ENCODE results near the gene CWF19L1.

Gene CWF19L1

GRCh38 chr10:100216006-100216405 is 51.4 kb downstream of the CWF19L1 start:
- POLR2A ChIA-PET: no interaction called here
- CTCF ChIA-PET: interaction anchor here (1.4 kb wide), 1 partner anchor 24 kb away, joined by 3 read pairs; no protein-coding TSS in a partner anchor
- no peak for TF ChIP-seq FOXK2 (IDR thresholded peaks at IDR 0.05)
- no peak for TF ChIP-seq CTBP1 (IDR thresholded peaks at IDR 0.05; ENCODE audit: borderline replicate concordance)
- no peak for TF ChIP-seq ZNF384 (IDR thresholded peaks at IDR 0.05)
- no peak for TF ChIP-seq BHLHE40 (IDR thresholded peaks at IDR 0.05; ENCODE audit: borderline replicate concordance)
- no peak for TF ChIP-seq ELF4 (IDR thresholded peaks at IDR 0.05)
- no peak for TF ChIP-seq FOXA1 (IDR thresholded peaks at IDR 0.05)
- TF ChIP-seq L3MBTL2 (conservative IDR thresholded peaks at IDR 0.05): no peak
- DNase-seq (ENCODE audit: extremely low spot score): no peak

DNA sequence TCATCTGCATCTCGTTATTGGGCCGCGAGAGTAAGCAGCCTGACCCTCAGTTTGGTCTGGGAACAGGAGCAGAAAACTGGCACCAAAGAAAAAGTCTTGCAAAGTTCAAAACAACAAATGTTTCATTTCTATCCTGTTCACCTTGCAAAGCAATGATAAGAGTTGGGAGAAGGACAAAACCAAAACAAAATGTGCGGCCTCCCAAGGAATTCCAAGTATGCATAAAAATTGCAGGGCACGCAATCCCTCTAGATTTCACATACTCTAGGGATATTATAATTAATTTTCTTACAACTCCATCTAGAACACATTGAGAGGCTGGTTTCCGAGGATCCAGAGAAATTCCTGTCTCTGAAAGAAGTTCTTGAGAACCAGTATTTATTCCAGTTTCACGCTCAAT is 58.1 kb downstream of the CWF19L1 start:
- TF ChIP-seq FOXK2 (IDR thresholded peaks at IDR 0.05): no peak
- no peak for TF ChIP-seq TARDBP (IDR thresholded peaks at IDR 0.05)
- no peak for TF ChIP-seq ZNF384 (IDR thresholded peaks at IDR 0.05)
- TF ChIP-seq PKNOX1 (IDR thresholded peaks at IDR 0.05): no peak
- TF ChIP-seq L3MBTL2 (conservative IDR thresholded peaks at IDR 0.05): no peak
- TF ChIP-seq SP1 (IDR thresholded peaks at IDR 0.05): no peak
- CTCF ChIA-PET: no interaction called here
- DNase-seq (ENCODE audit: extremely low spot score): no peak
- POLR2A ChIA-PET: no interaction called here

DNA sequence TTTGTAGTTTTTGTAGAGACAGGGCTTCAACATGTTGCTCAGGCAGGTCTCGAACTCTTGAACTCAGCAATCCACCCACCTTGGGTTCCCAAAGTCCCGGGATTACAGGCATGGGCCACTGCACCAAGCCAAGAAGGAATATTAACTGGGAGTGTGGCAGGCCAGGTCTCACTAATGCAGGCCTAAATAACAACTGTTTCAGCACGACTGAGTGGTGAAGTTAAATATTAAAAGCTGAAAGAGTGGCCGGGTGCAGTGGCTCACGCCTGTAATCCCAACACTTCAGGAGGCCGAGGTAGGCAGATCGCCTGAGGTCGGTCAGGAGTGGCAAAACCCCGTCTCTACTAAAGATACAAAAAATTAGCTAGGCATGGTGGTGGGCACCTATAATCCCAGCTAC is 59.2 kb downstream of the CWF19L1 start:
- DNase-seq (ENCODE audit: extremely low spot score): no peak
- TF ChIP-seq ARNT (IDR thresholded peaks at IDR 0.05) (no peak), SUZ12 (IDR thresholded peaks at IDR 0.05) (no peak), ZNF384 (IDR thresholded peaks at IDR 0.05) (no peak), CTBP1 (IDR thresholded peaks at IDR 0.05; ENCODE audit: borderline replicate concordance) (no peak), FOXK2 (IDR thresholded peaks at IDR 0.05) (no peak), FOXM1 (IDR thresholded peaks at IDR 0.05; ENCODE audit: borderline replicate concordance) (no peak), TARDBP (IDR thresholded peaks at IDR 0.05) (no peak), PKNOX1 (IDR thresholded peaks at IDR 0.05) (no peak), NFRKB (IDR thresholded peaks at IDR 0.05) (no peak)
- POLR2A ChIA-PET: no interaction called here
- CTCF ChIA-PET: no interaction called here

GRCh38 chr10:100204370-100204769 is 63.1 kb downstream of the CWF19L1 start:
- DNase-seq (ENCODE audit: extremely low spot score): no peak
- CTCF ChIA-PET: interaction anchor here (0.7 kb wide), 1 partner anchor 120 kb away, joined by 5 read pairs; no protein-coding TSS in a partner anchor
- POLR2A ChIA-PET: no interaction called here
- TF ChIP-seq LEF1 (IDR thresholded peaks at IDR 0.05; ENCODE audit: borderline replicate concordance): no peak
- no peak for TF ChIP-seq FOXM1 (IDR thresholded peaks at IDR 0.05; ENCODE audit: borderline replicate concordance)
- TF ChIP-seq TARDBP (IDR thresholded peaks at IDR 0.05): no peak
- no peak for TF ChIP-seq ARNT (IDR thresholded peaks at IDR 0.05)
- no peak for TF ChIP-seq ZNF384 (IDR thresholded peaks at IDR 0.05)
- no peak for TF ChIP-seq HDGF (IDR thresholded peaks at IDR 0.05; ENCODE audit: borderline replicate concordance)
- TF ChIP-seq CTBP1 (IDR thresholded peaks at IDR 0.05; ENCODE audit: borderline replicate concordance): no peak
- no peak for TF ChIP-seq SUZ12 (IDR thresholded peaks at IDR 0.05)
- TF ChIP-seq PKNOX1 (IDR thresholded peaks at IDR 0.05): no peak
- TF ChIP-seq NFRKB (IDR thresholded peaks at IDR 0.05): no peak
- TF ChIP-seq L3MBTL2 (conservative IDR thresholded peaks at IDR 0.05): no peak
- no peak for TF ChIP-seq FOXA1 (IDR thresholded peaks at IDR 0.05)
- TF ChIP-seq SP1 (IDR thresholded peaks at IDR 0.05): no peak
- no peak for TF ChIP-seq BHLHE40 (IDR thresholded peaks at IDR 0.05; ENCODE audit: borderline replicate concordance)
- no peak for TF ChIP-seq ELF4 (IDR thresholded peaks at IDR 0.05)
- no peak for TF ChIP-seq FOXK2 (IDR thresholded peaks at IDR 0.05)

DNA sequence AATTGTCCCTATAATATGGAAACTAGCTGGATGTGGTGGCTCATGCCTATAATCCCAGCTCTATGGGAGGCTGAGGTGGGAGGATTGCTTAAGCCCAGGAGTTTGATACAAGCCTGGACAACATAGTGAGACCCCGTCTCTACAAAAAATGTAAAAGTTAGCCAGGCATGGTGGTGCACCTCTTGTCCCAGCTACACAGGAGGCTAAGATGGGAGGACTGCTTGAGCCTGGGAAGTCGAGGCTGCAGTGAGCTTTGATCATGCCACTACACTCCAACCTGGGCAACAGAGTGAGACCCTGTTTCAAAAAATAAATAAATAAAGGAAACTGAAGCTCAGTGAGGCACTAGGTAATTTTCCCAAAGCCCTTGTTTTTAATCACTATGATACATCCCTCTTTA is 65.9 kb downstream of the CWF19L1 start:
- TF ChIP-seq ARNT (IDR thresholded peaks at IDR 0.05) (no peak), CTBP1 (IDR thresholded peaks at IDR 0.05; ENCODE audit: borderline replicate concordance) (no peak), L3MBTL2 (conservative IDR thresholded peaks at IDR 0.05) (no peak), SP1 (IDR thresholded peaks at IDR 0.05) (no peak), TARDBP (IDR thresholded peaks at IDR 0.05) (no peak), ZNF384 (IDR thresholded peaks at IDR 0.05) (no peak), FOXK2 (IDR thresholded peaks at IDR 0.05) (no peak), FOXM1 (IDR thresholded peaks at IDR 0.05; ENCODE audit: borderline replicate concordance) (no peak), SUZ12 (IDR thresholded peaks at IDR 0.05) (no peak), FOXA1 (IDR thresholded peaks at IDR 0.05) (no peak), BHLHE40 (IDR thresholded peaks at IDR 0.05; ENCODE audit: borderline replicate concordance) (no peak)
- no peak for DNase-seq (ENCODE audit: extremely low spot score)
- ChIA-PET POLR2A (no interaction called here), CTCF (no interaction called here)

DNA sequence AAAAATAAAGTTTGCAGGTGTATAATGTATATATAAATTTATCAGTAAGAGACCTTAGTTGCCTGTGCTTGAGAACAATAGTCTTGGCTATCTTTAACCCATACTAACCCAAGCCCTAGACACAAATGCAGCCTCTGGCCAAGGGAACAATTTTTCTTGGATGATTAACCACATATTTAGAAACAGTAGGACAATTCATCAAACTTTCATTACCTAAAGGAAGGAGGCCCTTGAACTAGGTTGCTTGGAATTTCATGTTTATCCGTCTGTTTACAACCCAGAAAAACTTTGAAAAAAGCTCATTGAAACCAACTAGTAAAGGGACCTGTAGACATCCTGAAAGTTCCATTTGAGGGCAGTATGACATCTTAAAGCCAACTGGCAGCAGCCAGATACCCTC is 72.7 kb downstream of the CWF19L1 start:
- CTCF ChIA-PET: no interaction called here
- DNase-seq (ENCODE audit: extremely low spot score): no peak
- POLR2A ChIA-PET: interaction anchor here (1.9 kb wide), 1 partner anchor 9 kb away, joined by 6 read pairs; the partner anchor contains the start of gene ERLIN1
- TF ChIP-seq CTBP1 (IDR thresholded peaks at IDR 0.05; ENCODE audit: borderline replicate concordance) (no peak), HDGF (IDR thresholded peaks at IDR 0.05; ENCODE audit: borderline replicate concordance) (no peak), TARDBP (IDR thresholded peaks at IDR 0.05) (no peak), L3MBTL2 (conservative IDR thresholded peaks at IDR 0.05) (no peak), FOXA1 (IDR thresholded peaks at IDR 0.05) (no peak), SUZ12 (IDR thresholded peaks at IDR 0.05) (no peak), NFRKB (IDR thresholded peaks at IDR 0.05) (no peak), ZNF384 (IDR thresholded peaks at IDR 0.05) (no peak), FOXK2 (IDR thresholded peaks at IDR 0.05) (no peak), ARNT (IDR thresholded peaks at IDR 0.05) (no peak), SP1 (IDR thresholded peaks at IDR 0.05) (no peak), ELF4 (IDR thresholded peaks at IDR 0.05) (no peak), PKNOX1 (IDR thresholded peaks at IDR 0.05) (no peak)

All from HEK293T (cell line).